GM12878 (cell line): Measurements from ENCODE around the gene TOP1. TPM values are rescaled to one million over a fixed set of nuclear protein-coding genes. Genes with fewer than 3 reads are reported as not detected.

Source experiments
- ATF7 ChIP-seq: fragments of 450-650 bp; IDR thresholded peaks from 2 replicates; pipeline ENCODE4 v1.6.1; 2016; ENCODE audit warnings: low read depth, mild to moderate bottlenecking
- BCL11A ChIP-seq: IDR thresholded peaks from 2 replicates; pipeline ENCODE4 v1.6.1; 2011; ENCODE audit warnings: low read depth, low read length
- CBFB ChIP-seq: IDR thresholded peaks from 2 replicates; pipeline ENCODE4 v1.6.1; 2016; ENCODE audit warnings: antibody characterized with exemption, low read depth
- CHD4 ChIP-seq: fragments of 200-600 bp; sonication (generic); IDR thresholded peaks from 2 replicates; pipeline ENCODE4 v1.6.1; 2016; ENCODE audit warnings: mild to moderate bottlenecking
- HDAC2 ChIP-seq: fragments of 200-600 bp; sonication (generic); IDR thresholded peaks from 2 replicates; pipeline ENCODE4 v1.6.1; 2017
- IKZF2 ChIP-seq, 2 experiments: fragments of 450-650 bp; IDR thresholded peaks; 2 replicates each; pipeline ENCODE4 v1.6.1; 2017; ENCODE audit warnings: mild to moderate bottlenecking in 2 of 2, moderate library complexity in 2 of 2
- JUNB ChIP-seq: IDR thresholded peaks from 2 replicates; pipeline ENCODE4 v1.6.1; 2016; ENCODE audit warnings: antibody characterized with exemption, mild to moderate bottlenecking
- JUND ChIP-seq: IDR thresholded peaks from 2 replicates; pipeline ENCODE4 v1.6.1; 2012; ENCODE audit warnings: low read depth, mild to moderate bottlenecking, low read length, improper control_type of control experiment, moderate library complexity
- MTA2 ChIP-seq: fragments of 450-650 bp; IDR thresholded peaks from 2 replicates; pipeline ENCODE4 v1.6.1; 2016; ENCODE audit warnings: low read depth, mild to moderate bottlenecking, moderate library complexity
- NFYA ChIP-seq: IDR thresholded peaks from 2 replicates; pipeline ENCODE4 v1.6.1; 2011; ENCODE audit warnings: low read depth, mild to moderate bottlenecking, low read length, improper control_type of control experiment, borderline replicate concordance
- NR2C1 ChIP-seq: fragments of 450-650 bp; IDR thresholded peaks from 2 replicates; pipeline ENCODE4 v1.6.1; 2017; ENCODE audit warnings: antibody characterized with exemption, mild to moderate bottlenecking, moderate library complexity
- NR2C2 ChIP-seq: IDR thresholded peaks from 2 replicates; pipeline ENCODE4 v1.6.1; 2011; ENCODE audit warnings: borderline replicate concordance, low read depth; ENCODE audit not compliant: control insufficient read depth, insufficient read length
- POLR2A ChIP-seq: IDR thresholded peaks from 2 replicates; pipeline ENCODE4 v1.6.1; 2011; ENCODE audit warnings: low read depth, mild to moderate bottlenecking, low read length
- POU2F2 ChIP-seq: IDR thresholded peaks from 3 replicates; pipeline ENCODE4 v1.6.1; 2011; ENCODE audit warnings: low read depth, mild to moderate bottlenecking, low read length, borderline replicate concordance
- RAD21 ChIP-seq: IDR thresholded peaks from 2 replicates; pipeline ENCODE4 v1.6.1; 2011; ENCODE audit warnings: mild to moderate bottlenecking, low read depth, low read length, moderate library complexity; ENCODE audit not compliant: insufficient read depth
- RUNX3 ChIP-seq: IDR thresholded peaks from 2 replicates; pipeline ENCODE4 v1.6.1; 2012; ENCODE audit warnings: low read length, inconsistent platforms
- SPI1 ChIP-seq: IDR thresholded peaks from 2 replicates; pipeline ENCODE4 v1.6.1; 2011; ENCODE audit warnings: low read depth, mild to moderate bottlenecking, low read length, moderate library complexity, borderline replicate concordance; ENCODE audit not compliant: insufficient read depth
- YY1 ChIP-seq: IDR thresholded peaks from 2 replicates; pipeline ENCODE4 v1.6.1; 2011; ENCODE audit warnings: low read depth, mild to moderate bottlenecking, low read length
- ZBED1 ChIP-seq: IDR thresholded peaks from 2 replicates; pipeline ENCODE4 v1.6.1; 2016; ENCODE audit warnings: borderline replicate concordance
- ZNF207 ChIP-seq: fragments of 450-650 bp; IDR thresholded peaks from 2 replicates; pipeline ENCODE4 v1.6.1; 2014; ENCODE audit warnings: antibody characterized with exemption, mild to moderate bottlenecking, borderline replicate concordance
- ZNF274 ChIP-seq: IDR thresholded peaks from one replicate; pipeline ENCODE4 v1.8.0; 2011; ENCODE audit not compliant: insufficient read length, insufficient read depth
- ZNF384 ChIP-seq: IDR thresholded peaks from 2 replicates; pipeline ENCODE4 v1.6.1; 2012; ENCODE audit warnings: low read depth, mild to moderate bottlenecking, low read length, improper control_type of control experiment, borderline replicate concordance
- polyA plus RNA-seq, 11 experiments: library from polyadenylated mRNA; depleted of rRNA in 4 of 11; unstranded in 6 of 11; stranded (reverse) in 5 of 11; fragments of >200 nt; fragmentation: Nextera tagmentation in 4 of 11; fragmentation: Illumina TruSeq in 1 of 11; extraction: Ambion mirVana in 4 of 11; extraction: Trizol in 1 of 11; gene quantifications; 1 replicate in 1 of 11; 2 replicates in 10 of 11; pipeline versions ENCODE4 v1.2.1 to v1.2.3, GENCODE V29; 2011 to 2016; ENCODE audit warnings: inconsistent platforms in 2 of 11, missing spikeins in 2 of 11, low read depth in 1 of 11
- total RNA-seq, 4 experiments: library from RNA; depleted of rRNA in 3 of 4; stranded (reverse); fragments of >200 nt in 3 of 4; fragmentation: Illumina TruSeq in 1 of 4; extraction: Trizol in 1 of 4; gene quantifications; 2 replicates each; pipeline versions ENCODE4 v1.2.1 to v1.2.3, GENCODE V29; 2013 to 2021
- TF ChIP-seq, protein P1 (sequence below): fragments of 450-650 bp; conservative IDR thresholded peaks from 2 replicates; pipeline ENCODE4 v1.6.1; 2017; ENCODE audit warnings: mild to moderate bottlenecking, moderate library complexity
- TF ChIP-seq, protein P2 (sequence below): fragments of 450-650 bp; IDR thresholded peaks from 2 replicates; pipeline ENCODE4 v1.6.1; 2017; ENCODE audit warnings: mild to moderate bottlenecking, low read depth, inconsistent platforms; ENCODE audit not compliant: poor library complexity, severe bottlenecking
- TF ChIP-seq, protein P3 (sequence below): fragments of 150-350 bp; IDR thresholded peaks from 2 replicates; pipeline ENCODE4 v1.6.1; 2014; ENCODE audit warnings: mild to moderate bottlenecking, low read depth, low read length
- TF ChIP-seq, protein P4 (sequence below): fragments of 450-650 bp; IDR thresholded peaks from 2 replicates; pipeline ENCODE4 v1.6.1; 2017; ENCODE audit warnings: low read depth, mild to moderate bottlenecking, moderate library complexity

TOP1 gene
- total and polyA plus RNA-seq, 10 of the 15 experiments (the other 5 are each of a cell fraction or from before 2014, with no cell fraction given) = 21.5 to 128 (median 47.3) TPM

DNA sequence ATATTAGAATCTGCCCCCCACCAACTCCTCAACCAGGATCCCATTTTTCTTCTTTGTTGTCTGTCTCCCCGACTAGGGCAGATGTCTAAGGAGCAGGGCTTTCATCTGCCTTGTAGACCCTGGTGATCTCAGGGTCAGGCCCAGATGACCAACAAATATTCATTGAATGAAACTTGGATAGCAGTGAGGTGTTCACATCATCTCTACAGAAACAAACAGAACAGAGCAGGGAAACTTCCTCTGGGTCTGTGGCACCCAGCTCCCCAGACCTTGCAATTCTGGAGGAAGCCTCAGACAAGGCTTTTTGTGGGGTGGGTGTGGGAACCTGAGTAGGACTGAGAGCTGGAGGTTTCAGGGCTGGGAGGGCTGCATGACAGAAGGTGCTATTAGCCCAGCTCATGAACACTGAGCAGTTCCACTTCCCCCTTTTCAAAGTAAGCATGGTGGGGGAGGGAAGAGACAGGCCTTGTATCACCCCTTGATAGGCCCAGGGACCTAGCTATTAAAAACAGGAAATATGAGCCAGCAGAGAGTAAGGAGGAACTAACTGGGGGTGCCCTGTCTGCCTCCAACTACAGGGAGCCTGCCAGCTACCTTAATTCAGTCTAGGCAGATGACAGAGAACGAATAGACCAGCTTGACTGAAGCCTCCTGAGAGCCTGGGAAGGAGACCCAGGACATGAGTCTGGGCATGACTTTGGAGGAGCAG, 37.3 kb upstream of the TOP1 start (continued):
- no peak for TF ChIP-seq ZNF274
- TF ChIP-seq POLR2A = peak; percentile 75
- TF ChIP-seq IKZF2 (IDR thresholded peaks at IDR 0.05) = peak; percentile 90
- no peak for TF ChIP-seq ZNF207
- no peak; the same call in 1 of the 2 replicates for TF ChIP-seq RAD21
- peak; percentile 70; the same call in 1 of the 2 replicates for TF ChIP-seq ZBED1
- no peak for TF ChIP-seq NFYA
- TF ChIP-seq POU2F2 = peak; percentile 79; the same call in 2 of the 3 replicates
- TF ChIP-seq, protein P1, sequence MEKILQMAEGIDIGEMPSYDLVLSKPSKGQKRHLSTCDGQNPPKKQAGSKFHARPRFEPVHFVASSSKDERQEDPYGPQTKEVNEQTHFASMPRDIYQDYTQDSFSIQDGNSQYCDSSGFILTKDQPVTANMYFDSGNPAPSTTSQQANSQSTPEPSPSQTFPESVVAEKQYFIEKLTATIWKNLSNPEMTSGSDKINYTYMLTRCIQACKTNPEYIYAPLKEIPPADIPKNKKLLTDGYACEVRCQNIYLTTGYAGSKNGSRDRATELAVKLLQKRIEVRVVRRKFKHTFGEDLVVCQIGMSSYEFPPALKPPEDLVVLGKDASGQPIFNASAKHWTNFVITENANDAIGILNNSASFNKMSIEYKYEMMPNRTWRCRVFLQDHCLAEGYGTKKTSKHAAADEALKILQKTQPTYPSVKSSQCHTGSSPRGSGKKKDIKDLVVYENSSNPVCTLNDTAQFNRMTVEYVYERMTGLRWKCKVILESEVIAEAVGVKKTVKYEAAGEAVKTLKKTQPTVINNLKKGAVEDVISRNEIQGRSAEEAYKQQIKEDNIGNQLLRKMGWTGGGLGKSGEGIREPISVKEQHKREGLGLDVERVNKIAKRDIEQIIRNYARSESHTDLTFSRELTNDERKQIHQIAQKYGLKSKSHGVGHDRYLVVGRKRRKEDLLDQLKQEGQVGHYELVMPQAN = no peak
- no peak for TF ChIP-seq NR2C1
- no peak for TF ChIP-seq JUND
- TF ChIP-seq MTA2 = peak; percentile 88
- TF ChIP-seq BCL11A = peak; percentile 90
- TF ChIP-seq CHD4 = no peak
- peak; percentile 100 for TF ChIP-seq SPI1
- no peak for TF ChIP-seq JUNB
- TF ChIP-seq RUNX3 = peak; percentile 82
- peak; percentile 69; the same call in 1 of the 2 replicates for TF ChIP-seq CBFB
- TF ChIP-seq, protein P2, sequence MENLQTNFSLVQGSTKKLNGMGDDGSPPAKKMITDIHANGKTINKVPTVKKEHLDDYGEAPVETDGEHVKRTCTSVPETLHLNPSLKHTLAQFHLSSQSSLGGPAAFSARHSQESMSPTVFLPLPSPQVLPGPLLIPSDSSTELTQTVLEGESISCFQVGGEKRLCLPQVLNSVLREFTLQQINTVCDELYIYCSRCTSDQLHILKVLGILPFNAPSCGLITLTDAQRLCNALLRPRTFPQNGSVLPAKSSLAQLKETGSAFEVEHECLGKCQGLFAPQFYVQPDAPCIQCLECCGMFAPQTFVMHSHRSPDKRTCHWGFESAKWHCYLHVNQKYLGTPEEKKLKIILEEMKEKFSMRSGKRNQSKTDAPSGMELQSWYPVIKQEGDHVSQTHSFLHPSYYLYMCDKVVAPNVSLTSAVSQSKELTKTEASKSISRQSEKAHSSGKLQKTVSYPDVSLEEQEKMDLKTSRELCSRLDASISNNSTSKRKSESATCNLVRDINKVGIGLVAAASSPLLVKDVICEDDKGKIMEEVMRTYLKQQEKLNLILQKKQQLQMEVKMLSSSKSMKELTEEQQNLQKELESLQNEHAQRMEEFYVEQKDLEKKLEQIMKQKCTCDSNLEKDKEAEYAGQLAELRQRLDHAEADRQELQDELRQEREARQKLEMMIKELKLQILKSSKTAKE = peak; percentile 80
- no peak for TF ChIP-seq HDAC2
- 0 out of 2 replicates have a peak, but pooled peaks have one; percentile 30 for TF ChIP-seq YY1
- TF ChIP-seq, protein P3, sequence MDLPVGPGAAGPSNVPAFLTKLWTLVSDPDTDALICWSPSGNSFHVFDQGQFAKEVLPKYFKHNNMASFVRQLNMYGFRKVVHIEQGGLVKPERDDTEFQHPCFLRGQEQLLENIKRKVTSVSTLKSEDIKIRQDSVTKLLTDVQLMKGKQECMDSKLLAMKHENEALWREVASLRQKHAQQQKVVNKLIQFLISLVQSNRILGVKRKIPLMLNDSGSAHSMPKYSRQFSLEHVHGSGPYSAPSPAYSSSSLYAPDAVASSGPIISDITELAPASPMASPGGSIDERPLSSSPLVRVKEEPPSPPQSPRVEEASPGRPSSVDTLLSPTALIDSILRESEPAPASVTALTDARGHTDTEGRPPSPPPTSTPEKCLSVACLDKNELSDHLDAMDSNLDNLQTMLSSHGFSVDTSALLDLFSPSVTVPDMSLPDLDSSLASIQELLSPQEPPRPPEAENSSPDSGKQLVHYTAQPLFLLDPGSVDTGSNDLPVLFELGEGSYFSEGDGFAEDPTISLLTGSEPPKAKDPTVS = no peak
- TF ChIP-seq, protein P4, sequence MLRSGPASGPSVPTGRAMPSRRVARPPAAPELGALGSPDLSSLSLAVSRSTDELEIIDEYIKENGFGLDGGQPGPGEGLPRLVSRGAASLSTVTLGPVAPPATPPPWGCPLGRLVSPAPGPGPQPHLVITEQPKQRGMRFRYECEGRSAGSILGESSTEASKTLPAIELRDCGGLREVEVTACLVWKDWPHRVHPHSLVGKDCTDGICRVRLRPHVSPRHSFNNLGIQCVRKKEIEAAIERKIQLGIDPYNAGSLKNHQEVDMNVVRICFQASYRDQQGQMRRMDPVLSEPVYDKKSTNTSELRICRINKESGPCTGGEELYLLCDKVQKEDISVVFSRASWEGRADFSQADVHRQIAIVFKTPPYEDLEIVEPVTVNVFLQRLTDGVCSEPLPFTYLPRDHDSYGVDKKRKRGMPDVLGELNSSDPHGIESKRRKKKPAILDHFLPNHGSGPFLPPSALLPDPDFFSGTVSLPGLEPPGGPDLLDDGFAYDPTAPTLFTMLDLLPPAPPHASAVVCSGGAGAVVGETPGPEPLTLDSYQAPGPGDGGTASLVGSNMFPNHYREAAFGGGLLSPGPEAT = peak; percentile 78; the same call in 1 of the 2 replicates
- TF ChIP-seq ZNF384 = no peak
- TF ChIP-seq NR2C2 = no peak
- TF ChIP-seq ATF7 = peak; percentile 74
